K562 (cell line): ENCODE measurements around the gene DKC1. TPM values are rescaled to one million over a fixed set of nuclear protein-coding genes. Genes with fewer than 3 reads are reported as not detected.

Experiments
- ATAC-seq: fragments of 200-7000 bp; cut with Tn5 transposase; 3 replicates; pipeline ENCODE4 v1.9.1; 2020; ENCODE audit warnings: moderate library complexity
- BruUV-seq: library from RNA; stranded (reverse); fragments of 400-500 nt; replicated peaks from 2 replicates; lab custom pipeline; 2021; lab: Mats Ljungman, UMichigan
- CTCF ChIA-PET: fragments of 300-600 bp; formaldehyde crosslinking; extraction: SDS; loops from one replicate; lab custom pipeline; 2021; ENCODE audit warnings: low intra/inter-chr PET ratio; lab: Yijun Ruan, JAX
- POLR2A ChIA-PET: fragments of 300-600, 350-650 bp; sonication (Branson Sonifier 250); formaldehyde crosslinking; extraction: SDS; loops from one replicate; lab custom pipeline; 2021; ENCODE audit warnings: antibody characterized with exemption, inconsistent platforms; lab: Yijun Ruan, JAX
- DNase-seq, 4 experiments: peaks; one replicate each; pipeline versions ENCODE4 v3.0.0 to v3.0.0-alpha.2; 2011 to 2018; ENCODE audit warnings: low spot score in 3 of 4, mixed read lengths in 3 of 4; ENCODE audit errors: extremely low read depth in 1 of 4
- FAIRE-seq: peaks from 2 replicates; lab custom pipeline; 2011; peaks lifted over from hg19 to GRCh38; lab: Jason Lieb, UNC
- H2AFZ ChIP-seq: 2 replicates; pipeline ENCODE4 v1.6.0; 2011; ENCODE audit warnings: low read depth, low read length, control low read depth, inconsistent platforms
- H3K27ac ChIP-seq: fragments of 200-600 bp; 3 replicates; pipeline ENCODE4 v1.8.0; 2011; ENCODE audit warnings: low read depth, mild to moderate bottlenecking, control low read depth, inconsistent platforms, low read length, moderate library complexity, mixed read lengths; ENCODE audit errors: extremely low read depth
- H3K27me3 ChIP-seq, 2 experiments: fragments of 300-600 bp in 1 of 2; 2 replicates in 1 of 2; 3 replicates in 1 of 2; pipeline versions ENCODE4 v1.6.0 to v1.8.0; 2011; ENCODE audit warnings: inconsistent platforms in 2 of 2, low read length in 2 of 2, mild to moderate bottlenecking in 1 of 2, mixed read lengths in 1 of 2, moderate library complexity in 1 of 2; ENCODE audit not compliant: control insufficient read depth in 2 of 2, insufficient read depth in 2 of 2
- H3K36me3 ChIP-seq: fragments of 300-600 bp; 3 replicates; pipeline ENCODE4 v1.8.0; 2011; ENCODE audit warnings: mild to moderate bottlenecking, low read length, inconsistent platforms; ENCODE audit not compliant: control insufficient read depth, insufficient read depth
- H3K4me1 ChIP-seq, 2 experiments: fragments of 200-600 bp in 1 of 2; replicated peaks in 1 of 2; 2 replicates in 1 of 2; 3 replicates in 1 of 2; pipeline versions ENCODE4 v1.5.1 to v1.8.0; 2011; ENCODE audit warnings: inconsistent platforms in 2 of 2, low read length in 2 of 2, mild to moderate bottlenecking in 1 of 2, mixed read lengths in 1 of 2, moderate library complexity in 1 of 2; ENCODE audit not compliant: control insufficient read depth in 2 of 2, insufficient read depth in 2 of 2
- H3K4me2 ChIP-seq: 2 replicates; pipeline ENCODE4 v1.6.1; 2011; ENCODE audit warnings: low read length, control low read depth, inconsistent platforms, mixed read lengths; ENCODE audit not compliant: insufficient read depth
- H3K4me3 ChIP-seq: fragments of 200-600 bp; sonication (generic), shearing (Covaris generic); 2 replicates; pipeline ENCODE4 v1.5.1; 2016; ENCODE audit warnings: control low read depth, inconsistent platforms
- H3K79me2 ChIP-seq: fragments of 200-600 bp; 3 replicates; pipeline ENCODE4 v1.8.0; 2011; ENCODE audit warnings: low read length, inconsistent platforms; ENCODE audit not compliant: control insufficient read depth, insufficient read depth
- H3K9ac ChIP-seq, 2 experiments: 2 replicates each; pipeline versions ENCODE4 v1.6.0 to v1.6.1; 2011; ENCODE audit warnings: low read depth in 2 of 2, low read length in 2 of 2, control low read depth in 1 of 2, inconsistent platforms in 1 of 2, mild to moderate bottlenecking in 1 of 2, mixed read lengths in 1 of 2; ENCODE audit not compliant: insufficient read depth in 1 of 2
- H3K9me1 ChIP-seq: one replicate; pipeline ENCODE4 v1.6.0; 2011; ENCODE audit warnings: inconsistent platforms, mild to moderate bottlenecking, low read length, moderate library complexity; ENCODE audit not compliant: control insufficient read depth, insufficient read depth
- H3K9me3 ChIP-seq: replicated peaks from 2 replicates; pipeline ENCODE4 v1.5.1; 2011; ENCODE audit warnings: low read depth, low read length, inconsistent platforms; ENCODE audit not compliant: control insufficient read depth, insufficient read depth
- H4K20me1 ChIP-seq: replicated peaks from 2 replicates; pipeline ENCODE4 v1.6.1; 2011; ENCODE audit warnings: low read length, inconsistent platforms, mixed read lengths; ENCODE audit not compliant: control insufficient read depth, insufficient read depth
- ASH1L ChIP-seq: fragments of 450-650 bp; IDR thresholded peaks from 2 replicates; pipeline ENCODE4 v1.6.1; 2018; ENCODE audit warnings: borderline replicate concordance, mild to moderate bottlenecking, low read depth; ENCODE audit not compliant: partially characterized antibody
- DPF2 ChIP-seq: fragments of 450-650 bp; IDR thresholded peaks from 2 replicates; pipeline ENCODE4 v1.6.1; 2016
- ERF ChIP-seq: fragments of 450-650 bp; formaldehyde crosslinking; IDR thresholded peaks from 2 replicates; pipeline ENCODE4 v1.4.0; 2020; ENCODE audit warnings: mild to moderate bottlenecking, mixed read lengths
- NELFE ChIP-seq: IDR thresholded peaks from 2 replicates; pipeline ENCODE4 v1.6.1; 2011; ENCODE audit warnings: mild to moderate bottlenecking; ENCODE audit not compliant: insufficient read depth, insufficient read length
- NFIC ChIP-seq: fragments of 450-650 bp; IDR thresholded peaks from 2 replicates; pipeline ENCODE4 v1.6.1; 2017; ENCODE audit warnings: mild to moderate bottlenecking, inconsistent platforms
- NRF1 ChIP-seq, 2 experiments: fragments of 450-650 bp; IDR thresholded peaks in 1 of 2; conservative IDR thresholded peaks in 1 of 2; 2 replicates each; pipeline ENCODE4 v1.6.1; 2014; ENCODE audit warnings: mild to moderate bottlenecking in 2 of 2
- REST ChIP-seq, 2 experiments: fragments of 450-650 bp; formaldehyde crosslinking in 1 of 2; IDR thresholded peaks; 2 replicates each; pipeline versions ENCODE4 v1.4.0 to v1.6.1; 2014 to 2020; ENCODE audit warnings: mild to moderate bottlenecking in 2 of 2, borderline replicate concordance in 1 of 2, low read depth in 1 of 2
- SP2 ChIP-seq: IDR thresholded peaks from 2 replicates; pipeline ENCODE4 v1.6.1; 2011; ENCODE audit warnings: mild to moderate bottlenecking, low read depth, low read length, moderate library complexity; ENCODE audit not compliant: poor library complexity, severe bottlenecking; ENCODE audit errors: extremely low read depth
- ZHX1 ChIP-seq: fragments of 150-350 bp; conservative IDR thresholded peaks from 2 replicates; pipeline ENCODE4 v1.6.1; 2014; ENCODE audit warnings: low read length
- ZNF77 ChIP-seq: fragments of 250-450 bp; sonication (Bioruptor Pico); IDR thresholded peaks from 2 replicates; pipeline ENCODE4 v1.5.0; 2020
- WGBS: fragments of 100-300 bp; shearing (Covaris generic); methylation state at CpG from one replicate; pipeline ENCODE4 v1.1.6; 2016; ENCODE audit warnings: low coverage, mixed read lengths; ENCODE audit not compliant: insufficient coverage; ENCODE audit errors: missing lambda C conversion rate; 5-methylcytosine and 5-hydroxymethylcytosine counted together
- in situ Hi-C: fragments of 300-500 bp; cut with MboI; formaldehyde crosslinking; loops from 4 replicates; pipeline ENCODE4 v1.15.0; 2018; ENCODE audit warnings: inconsistent platforms, mixed read lengths
- intact Hi-C: fragments of 100-400 bp; cut with micrococcal nuclease; formaldehyde crosslinking; loops from 2 replicates; pipeline ENCODE4 v1.14.2; 2022
- polyA plus RNA-seq, 8 experiments: library from polyadenylated mRNA; depleted of rRNA in 4 of 8; stranded (reverse) in 5 of 8; unstranded in 3 of 8; fragments of >200 nt; fragmentation: Nextera tagmentation in 2 of 8; fragmentation: Illumina TruSeq in 1 of 8; extraction: Ambion mirVana in 2 of 8; extraction: Trizol in 1 of 8; gene quantifications; 2 replicates each; pipeline versions ENCODE4 v1.2.1 to v1.2.3, GENCODE V29; 2011 to 2014; ENCODE audit warnings: inconsistent platforms in 1 of 8, missing spikeins in 1 of 8
- total RNA-seq, 7 experiments: library from RNA; depleted of rRNA in 6 of 7; stranded (reverse); fragments of >200 nt in 6 of 7; fragmentation: Illumina TruSeq in 2 of 7; extraction: Trizol in 2 of 7; gene quantifications; 2 replicates each; pipeline versions ENCODE4 v1.2.1 to v1.2.3, GENCODE V29; 2011 to 2021; ENCODE audit warnings: low replicate concordance in 1 of 7

Gene DKC1
- total and polyA plus RNA-seq, 9 of the 15 experiments (the other 6 are each of a cell fraction or from before 2014, with no cell fraction given), result 205 to 313 (median 219) TPM

GRCh38 chrX:154751669-154752271, 10.9 kb upstream of the DKC1 start:
- H3K9me1 ChIP-seq, result no peaks in the 10 kb centered on the region
- CTCF ChIA-PET, result no interaction called here
- peak; percentile 48 to 85 (median 56) for DNase-seq
- peak; percentile 50 to 63; a peak in 3 of 4 replicates for TF ChIP-seq NRF1 (conservative IDR thresholded peaks at IDR 0.05 in 1 of 2, IDR thresholded peaks at IDR 0.05 in 1 of 2)
- peak; percentile 91 for TF ChIP-seq DPF2
- TF ChIP-seq ASH1L, result no peak
- peak; percentile 58 for TF ChIP-seq NFIC
- no peak for TF ChIP-seq ERF (CRISPR knock-in tag)
- TF ChIP-seq ZHX1, result no peak
- TF ChIP-seq REST (IDR thresholded peaks at IDR 0.05; ENCODE audit: borderline replicate concordance), result 0 out of 2 replicates have a peak, but pooled peaks have one; percentile 5
- TF ChIP-seq REST (CRISPR knock-in tag; IDR thresholded peaks at IDR 0.05; ENCODE audit: low read depth), result no peak
- TF ChIP-seq ZNF77 (CRISPR knock-in tag), result no peak
- TF ChIP-seq SP2, result no peak
- TF ChIP-seq NELFE, result no peak

More at GRCh38 chrX:154751669-154752271, 10.9 kb upstream of the DKC1 start:
- Histone ChIP-seq H4K20me1 (no peaks in the 10 kb centered on the region), H3K4me3 (peak overlapping the region; percentile 69), H3K27ac (peak overlapping the region; percentile 91), H3K4me2 (peak overlapping the region; percentile 94), H3K79me2 (peaks cover 37% of the 10 kb centered on the region), H3K36me3 (no peaks in the 10 kb centered on the region), H3K9me3 (no peaks in the 10 kb centered on the region), H3K4me1 (peaks cover 20 to 29% of the 10 kb centered on the region in 2 experiments; a peak in 3 of 5 replicates), H3K9ac (peak overlapping the region in 1 of 2 experiments; percentile 75; a peak in 2 of 4 replicates), H2AFZ (peak overlapping the region; percentile 80), H3K27me3 (no peaks in the 10 kb centered on the region)
- POLR2A ChIA-PET, result interaction anchor here (0.9 to 1.8 kb wide), 6 partner anchors 10 to 34 kb away, joined by 3 to 13 read pairs (median 4); partner anchors contain the start of gene DKC1
- no TSS peak for BruUV-seq
- ATAC-seq (peak; percentile 57), FAIRE-seq (peak; percentile 96)
- in situ Hi-C loops, result no loop called here
- intact Hi-C loops, result no loop called here
- WGBS, result 2% methylated on average over 9 of the region's 9 CpGs
